Hindlimb muscle (tissue), 1 donor: ENCODE data around the gene PCDHB14. TPM values are rescaled to one million over a fixed set of nuclear protein-coding genes. Genes with fewer than 3 reads are reported as not detected.
A peak's percentile ranks its signal among the peaks of the same experiment; 100 is the strongest.
"Not testable (repeated sequence)": the region's sequence is repeated elsewhere in the genome, so short reads cannot be mapped to it uniquely, and the experiment has no call there.

Source experiments
- DNase-seq: peaks from one replicate; pipeline ENCODE4 v3.0.0-alpha.2; 2013
- polyA plus RNA-seq: library from polyadenylated mRNA; unstranded; fragments of 120-200 nt; gene quantifications from one replicate; pipeline ENCODE4 v1.2.1, GENCODE V29; 2013; ENCODE audit not compliant: insufficient read length

Gene PCDHB14
- 7.5 TPM for polyA plus RNA-seq

DNA sequence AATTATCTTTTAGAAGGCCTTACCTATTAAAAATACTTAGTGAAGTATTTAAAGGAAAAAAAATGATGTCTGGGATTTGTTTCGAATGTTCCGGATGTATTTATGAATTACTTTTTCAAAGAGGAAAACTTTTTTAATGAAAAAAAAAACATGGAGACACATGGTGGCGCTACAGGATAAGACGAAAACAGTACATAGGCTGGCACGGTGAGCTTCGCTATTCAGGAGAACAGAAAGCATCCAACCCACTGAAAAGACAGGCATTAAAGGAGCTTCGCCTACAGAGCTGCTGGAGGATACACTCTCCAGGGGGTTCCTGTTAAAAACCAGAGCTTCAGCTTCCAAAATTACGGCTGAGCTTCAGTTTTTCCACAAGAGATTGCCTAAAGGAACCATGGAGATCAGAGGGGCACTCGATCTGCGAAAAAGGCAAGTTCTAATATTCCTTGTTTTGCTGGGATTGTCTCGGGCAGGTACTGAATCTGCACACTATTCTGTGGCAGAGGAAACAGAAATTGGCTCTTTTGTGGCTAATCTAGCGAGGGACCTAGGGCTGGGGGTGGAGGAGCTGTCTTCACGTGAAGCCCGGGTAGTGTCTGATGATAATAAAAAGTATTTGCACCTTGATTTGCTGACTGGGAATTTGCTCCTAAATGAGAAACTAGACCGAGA, at the start of gene PCDHB14:
Gene PCDHB14 (plus strand): TSS at position 232 of the 672 bp plus-strand sequence. CDS start 163 bp downstream, at position 395.
- peak; percentile 15 for DNase-seq

DNA sequence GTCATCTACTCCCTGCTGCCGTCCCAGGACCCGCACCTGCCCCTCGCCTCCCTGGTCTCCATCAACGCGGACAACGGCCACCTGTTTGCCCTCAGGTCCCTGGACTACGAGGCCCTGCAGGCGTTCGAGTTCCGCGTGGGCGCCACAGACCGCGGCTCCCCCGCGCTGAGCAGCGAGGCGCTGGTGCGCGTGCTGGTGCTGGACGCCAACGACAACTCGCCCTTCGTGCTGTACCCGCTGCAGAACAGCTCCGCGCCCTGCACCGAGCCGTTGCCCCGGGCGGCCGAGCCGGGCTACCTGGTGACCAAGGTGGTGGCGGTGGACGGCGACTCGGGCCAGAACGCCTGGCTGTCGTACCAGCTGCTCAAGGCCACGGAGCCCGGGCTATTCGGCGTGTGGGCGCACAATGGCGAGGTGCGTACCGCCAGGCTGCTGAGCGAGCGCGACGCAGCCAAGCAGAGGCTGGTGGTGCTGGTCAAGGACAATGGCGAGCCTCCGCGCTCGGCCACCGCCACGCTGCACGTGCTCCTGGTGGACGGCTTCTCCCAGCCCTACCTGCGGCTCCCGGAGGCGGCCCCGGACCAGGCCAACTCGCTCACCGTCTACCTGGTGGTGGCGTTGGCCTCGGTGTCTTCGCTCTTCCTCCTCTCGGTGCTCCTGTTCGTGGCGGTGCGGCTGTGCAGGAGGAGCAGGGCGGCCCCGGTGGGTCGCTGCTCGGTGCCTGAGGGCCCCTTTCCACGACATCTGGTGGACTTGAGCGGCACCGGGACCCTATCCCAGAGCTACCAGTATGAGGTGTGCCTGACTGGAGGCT, 48.6 kb upstream of the PCDHB14 start:
- not testable (repeated sequence) for DNase-seq

DNA sequence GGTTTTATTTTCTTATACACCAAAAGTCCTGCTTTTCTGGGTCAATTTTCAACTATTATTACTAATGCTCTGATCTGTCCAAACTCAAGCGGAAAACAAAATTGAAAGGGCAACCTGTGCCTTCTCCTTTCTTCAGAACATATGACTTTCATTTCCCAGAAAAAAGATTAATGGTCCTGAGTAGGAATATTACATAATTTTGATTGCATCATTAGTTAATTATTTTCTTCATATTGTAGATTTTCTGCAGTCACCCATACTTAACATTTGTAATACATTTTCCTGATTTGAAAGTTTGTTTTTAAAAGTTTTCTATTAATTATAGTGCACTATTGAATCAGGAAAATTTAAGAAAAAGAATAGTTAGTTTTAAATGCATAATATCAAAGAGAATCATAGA, 47.2 kb upstream of the PCDHB14 start:
- no peak for DNase-seq

DNA sequence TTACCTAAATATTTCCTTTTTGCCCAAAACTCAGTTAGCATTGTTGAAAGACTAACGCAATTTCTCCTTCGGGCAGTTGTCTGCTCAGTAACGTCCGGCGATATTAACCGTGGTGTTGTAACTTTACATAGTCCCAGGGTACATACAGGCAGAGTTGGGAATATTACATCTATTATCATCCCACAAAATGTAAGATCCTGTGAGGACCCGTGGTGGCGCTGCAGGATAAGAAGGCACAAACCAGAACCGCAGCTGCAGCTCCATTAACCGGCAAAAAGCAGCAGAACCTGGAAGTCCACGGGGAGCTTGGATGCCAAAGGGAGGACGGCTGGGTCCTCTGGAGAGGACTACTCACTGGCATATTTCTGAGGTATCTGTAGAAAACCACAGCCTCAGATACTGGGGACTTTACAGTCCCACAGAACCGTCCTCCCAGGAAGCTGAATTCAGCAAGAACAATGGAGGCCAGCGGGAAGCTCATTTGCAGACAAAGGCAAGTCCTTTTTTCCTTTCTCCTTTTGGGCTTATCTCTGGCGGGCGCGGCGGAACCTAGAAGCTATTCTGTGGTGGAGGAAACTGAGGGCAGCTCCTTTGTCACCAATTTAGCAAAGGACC, 45.5 kb upstream of the PCDHB14 start, which contains the start of gene PCDHB8:
Gene PCDHB8 (plus strand): TSS at position 214 of the 615 bp plus-strand sequence. CDS start 245 bp downstream, at position 459.
- not testable (repeated sequence) for DNase-seq

DNA sequence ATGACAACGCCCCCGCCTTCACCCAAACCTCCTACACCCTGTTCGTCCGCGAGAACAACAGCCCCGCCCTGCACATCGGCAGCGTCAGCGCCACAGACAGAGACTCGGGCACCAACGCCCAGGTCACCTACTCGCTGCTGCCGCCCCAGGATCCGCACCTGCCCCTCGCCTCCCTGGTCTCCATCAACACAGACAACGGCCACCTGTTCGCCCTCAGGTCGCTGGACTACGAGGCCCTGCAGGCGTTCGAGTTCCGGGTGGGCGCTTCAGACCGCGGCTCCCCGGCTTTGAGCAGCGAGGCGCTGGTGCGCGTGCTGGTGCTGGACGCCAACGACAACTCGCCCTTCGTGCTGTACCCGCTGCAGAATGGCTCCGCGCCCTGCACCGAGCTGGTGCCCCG, 43.8 kb upstream of the PCDHB14 start:
- not testable (repeated sequence) for DNase-seq

DNA sequence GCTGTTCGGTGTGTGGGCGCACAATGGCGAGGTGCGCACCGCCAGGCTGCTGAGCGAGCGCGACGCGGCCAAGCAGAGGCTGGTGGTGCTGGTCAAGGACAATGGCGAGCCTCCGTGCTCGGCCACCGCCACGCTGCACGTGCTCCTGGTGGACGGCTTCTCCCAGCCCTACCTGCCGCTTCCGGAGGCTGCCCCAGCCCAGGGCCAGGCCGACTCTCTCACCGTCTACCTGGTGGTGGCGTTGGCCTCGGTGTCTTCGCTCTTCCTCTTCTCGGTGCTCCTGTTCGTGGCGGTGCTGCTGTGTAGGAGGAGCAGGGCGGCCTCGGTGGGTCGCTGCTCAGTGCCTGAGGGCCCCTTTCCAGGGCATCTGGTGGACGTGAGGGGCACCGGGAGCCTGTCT, 43.3 kb upstream of the PCDHB14 start:
- DNase-seq: not testable (repeated sequence)

DNA sequence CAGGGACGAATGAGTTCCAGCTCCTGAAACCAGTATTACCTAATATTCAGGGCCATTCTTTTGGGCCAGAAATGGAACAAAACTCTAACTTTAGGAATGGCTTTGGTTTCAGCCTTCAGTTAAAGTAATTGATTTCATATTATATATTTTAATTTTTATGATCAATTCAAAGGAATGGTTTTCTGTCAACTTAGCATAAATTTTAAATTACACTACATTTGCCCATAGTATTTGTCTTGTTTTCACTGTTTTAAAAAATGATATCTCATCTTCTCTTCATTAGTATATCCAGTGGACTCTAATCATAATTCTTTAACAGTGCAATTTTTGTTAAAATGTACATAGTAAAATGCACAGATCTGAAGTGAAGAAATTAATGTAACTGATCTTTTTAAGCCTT, 42.8 kb upstream of the PCDHB14 start:
- DNase-seq: no peak

DNA sequence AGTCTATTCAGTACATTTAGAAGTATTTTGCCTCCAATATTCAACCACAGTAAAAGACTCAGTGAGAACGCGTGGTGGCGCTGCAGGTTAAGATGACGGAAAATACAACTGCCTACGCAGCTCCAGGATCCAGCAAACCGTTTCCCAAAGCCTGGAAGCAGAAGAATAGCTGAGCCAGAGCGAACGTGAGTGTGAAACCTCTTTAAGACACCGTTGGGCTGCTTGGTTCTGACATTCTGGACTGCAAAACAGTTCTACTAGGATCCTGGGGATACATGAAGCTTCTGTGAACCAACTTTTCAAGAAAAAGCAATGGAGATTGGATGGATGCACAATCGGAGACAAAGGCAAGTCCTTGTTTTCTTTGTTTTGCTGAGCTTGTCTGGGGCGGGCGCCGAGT, 40.9 kb upstream of the PCDHB14 start, which contains the start of gene PCDHB16:
Gene PCDHB16 (plus strand): TSS at position 140 of the 400 bp plus-strand sequence. CDS start 173 bp downstream, at position 313.
- DNase-seq: peak; percentile 8

DNA sequence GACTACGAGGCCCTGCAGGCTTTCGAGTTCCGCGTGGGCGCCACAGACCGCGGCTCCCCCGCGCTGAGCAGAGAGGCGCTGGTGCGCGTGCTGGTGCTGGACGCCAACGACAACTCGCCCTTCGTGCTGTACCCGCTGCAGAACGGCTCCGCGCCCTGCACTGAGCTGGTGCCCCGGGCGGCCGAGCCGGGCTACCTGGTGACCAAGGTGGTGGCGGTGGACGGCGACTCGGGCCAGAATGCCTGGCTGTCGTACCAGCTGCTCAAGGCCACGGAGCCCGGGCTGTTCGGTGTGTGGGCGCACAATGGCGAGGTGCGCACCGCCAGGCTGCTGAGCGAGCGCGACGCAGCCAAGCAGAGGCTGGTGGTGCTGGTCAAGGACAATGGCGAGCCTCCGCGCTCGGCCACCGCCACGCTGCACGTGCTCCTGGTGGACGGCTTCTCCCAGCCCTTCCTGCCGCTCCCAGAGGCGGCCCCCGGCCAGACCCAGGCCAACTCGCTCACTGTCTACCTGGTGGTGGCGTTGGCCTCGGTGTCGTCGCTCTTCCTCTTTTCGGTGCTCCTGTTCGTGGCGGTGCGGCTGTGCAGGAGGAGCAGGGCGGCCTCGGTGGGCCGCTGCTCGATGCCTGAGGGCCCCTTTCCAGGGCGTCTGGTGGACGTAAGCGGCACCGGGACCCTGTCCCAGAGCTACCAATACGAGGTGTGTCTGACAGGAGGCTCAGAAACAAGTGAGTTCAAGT, 38.9 kb upstream of the PCDHB14 start:
- DNase-seq: not testable (repeated sequence)

DNA sequence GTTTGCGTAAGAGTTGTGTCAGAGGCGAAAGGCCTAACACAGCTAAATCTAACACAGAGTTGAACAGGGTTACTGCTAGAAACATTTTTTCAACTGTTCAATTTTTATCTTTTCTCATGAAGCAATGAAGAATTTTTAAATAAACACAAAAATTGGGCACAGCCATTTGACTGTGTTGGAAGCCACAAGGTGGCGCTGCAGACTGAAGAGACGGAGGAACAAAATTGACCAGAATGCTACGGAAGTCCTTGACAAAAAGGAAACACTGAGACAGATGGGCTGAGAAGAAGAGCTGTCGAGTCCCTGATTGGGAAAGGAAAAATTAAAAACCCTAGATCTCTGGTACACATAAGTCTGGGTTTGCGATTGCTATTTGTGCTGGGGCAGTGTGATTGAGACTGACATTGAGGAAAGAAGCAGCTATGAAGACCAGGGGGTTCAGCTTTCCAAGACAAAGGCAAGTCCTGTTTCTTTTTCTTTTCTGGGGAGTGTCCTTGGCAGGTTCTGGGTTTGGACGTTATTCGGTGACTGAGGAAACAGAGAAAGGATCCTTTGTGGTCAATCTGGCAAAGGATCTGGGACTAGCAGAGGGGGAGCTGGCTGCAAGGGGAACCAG, 36.1 kb upstream of the PCDHB14 start, which contains the start of gene PCDHB9:
Gene PCDHB9 (plus strand): TSS at position 265 of the 616 bp plus-strand sequence. CDS start 158 bp downstream, at position 423.
- no peak for DNase-seq

DNA sequence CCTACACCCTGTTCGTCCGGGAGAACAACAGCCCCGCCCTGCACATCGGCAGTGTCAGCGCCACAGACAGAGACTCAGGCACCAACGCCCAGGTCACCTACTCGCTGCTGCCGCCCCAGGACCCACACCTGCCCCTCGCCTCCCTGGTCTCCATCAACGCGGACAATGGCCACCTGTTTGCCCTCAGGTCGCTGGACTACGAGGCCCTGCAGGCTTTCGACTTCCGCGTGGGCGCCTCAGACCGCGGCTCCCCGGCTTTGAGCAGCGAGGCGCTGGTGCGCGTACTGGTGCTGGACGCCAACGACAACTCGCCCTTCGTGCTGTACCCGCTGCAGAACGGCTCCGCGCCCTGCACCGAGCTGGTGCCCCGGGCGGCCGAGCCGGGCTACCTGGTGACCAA, 34.5 kb upstream of the PCDHB14 start:
- DNase-seq: not testable (repeated sequence)

DNA sequence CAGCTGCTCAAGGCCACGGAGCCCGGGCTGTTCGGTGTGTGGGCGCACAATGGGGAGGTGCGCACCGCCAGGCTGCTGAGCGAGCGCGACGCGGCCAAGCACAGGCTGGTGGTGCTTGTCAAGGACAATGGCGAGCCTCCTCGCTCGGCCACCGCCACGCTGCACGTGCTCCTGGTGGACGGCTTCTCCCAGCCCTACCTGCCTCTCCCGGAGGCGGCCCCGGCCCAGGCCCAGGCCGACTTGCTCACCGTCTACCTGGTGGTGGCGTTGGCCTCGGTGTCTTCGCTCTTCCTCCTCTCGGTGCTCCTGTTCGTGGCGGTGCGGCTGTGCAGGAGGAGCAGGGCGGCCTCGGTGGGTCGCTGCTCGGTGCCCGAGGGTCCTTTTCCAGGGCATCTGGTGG, 34.0 kb upstream of the PCDHB14 start:
- not testable (repeated sequence) for DNase-seq

DNA sequence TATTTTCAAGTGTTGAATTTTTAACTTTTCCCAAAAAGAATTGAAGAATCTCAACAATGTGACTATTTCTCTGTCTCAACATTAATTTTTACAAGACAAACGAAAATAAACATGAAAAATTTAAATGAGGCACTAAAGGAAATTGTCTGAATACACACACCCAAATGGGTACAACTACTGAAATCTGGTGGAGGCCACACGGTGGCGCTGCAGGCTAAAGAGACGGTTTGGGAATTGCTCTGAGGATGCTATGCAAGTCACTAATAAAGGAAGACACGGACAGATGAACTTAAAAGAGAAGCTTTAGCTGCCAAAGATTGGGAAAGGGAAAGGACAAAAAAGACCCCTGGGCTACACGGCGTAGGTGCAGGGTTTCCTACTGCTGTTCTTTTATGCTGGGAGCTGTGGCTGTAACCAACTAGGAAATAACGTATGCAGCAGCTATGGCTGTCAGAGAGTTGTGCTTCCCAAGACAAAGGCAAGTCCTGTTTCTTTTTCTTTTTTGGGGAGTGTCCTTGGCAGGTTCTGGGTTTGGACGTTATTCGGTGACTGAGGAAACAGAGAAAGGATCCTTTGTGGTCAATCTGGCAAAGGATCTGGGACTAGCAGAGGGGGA, 30.9 kb upstream of the PCDHB14 start, which contains the start of gene PCDHB10:
Gene PCDHB10 (plus strand): TSS at position 244 of the 616 bp plus-strand sequence. CDS start 200 bp downstream, at position 444.
- peak; percentile 10 for DNase-seq

DNA sequence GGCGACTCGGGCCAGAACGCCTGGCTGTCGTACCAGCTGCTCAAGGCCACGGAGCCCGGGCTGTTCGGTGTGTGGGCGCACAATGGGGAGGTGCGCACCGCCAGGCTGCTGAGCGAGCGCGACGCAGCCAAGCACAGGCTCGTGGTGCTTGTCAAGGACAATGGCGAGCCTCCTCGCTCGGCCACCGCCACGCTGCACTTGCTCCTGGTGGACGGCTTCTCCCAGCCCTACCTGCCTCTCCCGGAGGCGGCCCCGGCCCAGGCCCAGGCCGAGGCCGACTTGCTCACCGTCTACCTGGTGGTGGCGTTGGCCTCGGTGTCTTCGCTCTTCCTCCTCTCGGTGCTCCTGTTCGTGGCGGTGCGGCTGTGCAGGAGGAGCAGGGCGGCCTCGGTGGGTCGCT, 28.8 kb upstream of the PCDHB14 start:
- DNase-seq: not testable (repeated sequence)

DNA sequence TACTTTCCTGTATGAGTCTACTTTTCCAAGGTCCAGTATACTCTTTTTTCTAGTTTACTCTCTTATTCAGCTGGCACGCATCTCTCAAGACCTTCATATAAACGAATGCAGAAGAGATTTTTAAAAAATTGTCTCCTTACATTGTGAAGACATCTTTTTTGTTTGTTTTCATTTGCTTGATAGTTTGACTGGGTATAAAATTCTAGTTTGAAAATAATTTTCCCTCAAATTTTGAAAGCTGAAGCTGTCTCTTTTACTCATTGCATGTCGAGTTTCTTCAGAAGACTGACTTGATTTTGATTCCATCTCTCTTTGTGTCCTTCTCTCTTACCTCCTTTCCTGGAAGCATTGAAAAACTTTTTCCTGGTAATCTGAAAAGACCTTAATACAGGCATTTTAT, 26.8 kb upstream of the PCDHB14 start:
- no peak for DNase-seq

DNA sequence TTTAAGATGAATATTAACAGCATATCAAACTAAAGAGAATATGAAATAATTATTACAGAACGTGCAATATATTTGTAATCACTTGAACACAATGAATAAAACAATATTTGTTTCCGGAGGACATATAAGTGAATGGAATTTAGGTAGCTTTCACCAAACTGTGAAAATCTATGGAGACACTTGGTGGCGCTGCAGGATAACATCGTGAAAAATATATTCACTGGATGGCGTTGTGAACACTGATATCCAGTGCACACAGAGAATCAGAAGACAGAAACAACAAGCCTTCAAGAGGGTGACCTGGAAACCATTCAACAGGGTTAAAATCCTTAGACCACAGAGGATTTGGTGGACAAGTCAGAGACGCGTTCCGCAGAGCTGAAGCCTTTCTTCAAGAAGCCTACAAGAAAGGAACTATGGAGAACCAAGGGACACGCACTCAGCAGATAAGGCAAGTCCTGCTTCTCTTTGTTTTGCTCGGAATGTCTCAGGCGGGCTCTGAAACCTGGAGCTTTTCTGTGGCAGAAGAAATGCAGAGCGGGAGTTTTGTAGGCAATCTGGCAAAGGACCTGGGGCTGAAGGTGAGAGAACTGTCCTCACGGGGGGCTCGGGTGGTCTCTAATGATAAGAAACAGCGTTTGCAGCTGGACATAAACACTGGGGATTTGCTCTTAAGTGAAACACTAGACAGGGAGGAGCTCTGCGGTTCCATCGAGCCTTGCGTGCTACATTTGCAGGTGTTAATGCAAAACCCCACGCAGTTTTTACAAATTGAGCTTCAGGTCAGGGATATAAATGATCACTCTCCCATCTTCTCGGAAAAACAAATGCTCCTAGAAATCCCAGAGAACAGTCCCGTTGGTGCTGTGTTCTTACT, 23.5 kb upstream of the PCDHB14 start, which contains the start of gene PCDHB11:
Gene PCDHB11 (plus strand): TSS at position 269 of the 877 bp plus-strand sequence. CDS start 148 bp downstream, at position 417.
- no peak for DNase-seq

DNA sequence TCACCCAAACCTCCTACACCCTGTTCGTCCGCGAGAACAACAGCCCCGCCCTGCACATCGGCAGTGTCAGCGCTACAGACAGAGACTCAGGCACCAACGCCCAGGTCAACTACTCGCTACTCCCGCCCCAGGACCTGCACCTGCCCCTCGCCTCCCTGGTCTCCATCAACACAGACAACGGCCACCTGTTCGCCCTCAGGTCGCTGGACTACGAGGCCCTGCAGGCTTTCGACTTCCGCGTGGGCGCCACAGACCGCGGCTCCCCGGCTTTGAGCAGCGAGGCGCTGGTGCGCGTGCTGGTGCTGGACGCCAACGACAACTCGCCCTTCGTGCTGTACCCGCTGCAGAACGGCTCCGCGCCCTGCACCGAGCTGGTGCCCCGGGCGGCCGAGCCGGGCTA, 22.0 kb upstream of the PCDHB14 start:
- not testable (repeated sequence) for DNase-seq

DNA sequence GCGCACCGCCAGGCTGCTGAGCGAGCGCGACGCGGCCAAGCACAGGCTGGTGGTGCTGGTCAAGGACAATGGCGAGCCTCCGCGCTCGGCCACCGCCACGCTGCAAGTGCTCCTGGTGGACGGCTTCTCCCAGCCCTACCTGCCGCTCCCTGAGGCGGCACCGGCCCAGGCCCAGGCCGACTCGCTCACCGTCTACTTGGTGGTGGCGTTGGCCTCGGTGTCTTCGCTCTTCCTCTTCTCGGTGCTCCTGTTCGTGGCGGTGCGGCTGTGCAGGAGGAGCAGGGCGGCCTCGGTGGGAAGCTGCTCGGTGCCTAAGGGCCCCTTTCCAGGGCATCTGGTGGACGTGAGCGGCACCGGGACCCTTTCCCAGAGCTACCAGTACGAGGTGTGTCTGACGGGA, 21.5 kb upstream of the PCDHB14 start:
- not testable (repeated sequence) for DNase-seq

DNA sequence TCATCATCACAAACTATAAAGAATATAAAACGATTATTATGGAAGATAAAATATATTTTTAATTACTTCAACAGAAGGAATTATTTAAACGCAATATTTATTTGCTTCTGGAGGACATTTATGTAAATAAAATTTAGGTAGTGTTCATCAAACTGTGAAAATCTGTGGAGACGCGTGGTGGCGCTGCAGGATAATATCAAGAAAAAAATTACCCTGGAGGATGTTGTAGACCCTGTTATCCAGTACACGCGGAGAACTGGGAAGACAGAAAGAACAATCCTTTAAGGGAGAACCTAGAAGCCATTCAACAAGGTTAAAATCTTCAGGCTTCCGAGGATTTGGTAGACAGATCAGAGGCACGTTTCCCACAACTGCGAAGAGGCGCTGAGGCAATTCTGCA, 14.7 kb upstream of the PCDHB14 start, which contains the start of gene PCDHB12:
Gene PCDHB12 (plus strand): TSS at position 242 of the 400 bp plus-strand sequence. CDS start 189 bp downstream, outside the sequence.
- no peak for DNase-seq

DNA sequence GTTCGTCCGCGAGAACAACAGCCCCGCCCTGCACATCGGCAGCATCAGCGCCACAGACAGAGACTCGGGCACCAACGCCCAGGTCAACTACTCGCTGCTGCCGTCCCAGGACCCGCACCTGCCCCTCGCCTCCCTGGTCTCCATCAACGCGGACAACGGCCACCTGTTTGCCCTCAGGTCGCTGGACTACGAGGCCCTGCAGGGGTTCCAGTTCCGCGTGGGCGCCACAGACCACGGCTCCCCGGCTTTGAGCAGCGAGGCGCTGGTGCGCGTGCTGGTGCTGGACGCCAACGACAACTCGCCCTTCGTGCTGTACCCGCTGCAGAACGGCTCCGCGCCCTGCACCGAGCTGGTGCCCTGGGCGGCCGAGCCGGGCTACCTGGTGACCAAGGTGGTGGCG, 12.9 kb upstream of the PCDHB14 start:
- not testable (repeated sequence) for DNase-seq
